GOT3 (cell line): ENCODE results near the gene SLC25A41.

Experiments used
- DNase-seq: peaks from one replicate; lab custom pipeline; 2025; ENCODE audit warnings: mixed read lengths; lab: John Stamatoyannopoulos, UW

SLC25A41 gene

DNA sequence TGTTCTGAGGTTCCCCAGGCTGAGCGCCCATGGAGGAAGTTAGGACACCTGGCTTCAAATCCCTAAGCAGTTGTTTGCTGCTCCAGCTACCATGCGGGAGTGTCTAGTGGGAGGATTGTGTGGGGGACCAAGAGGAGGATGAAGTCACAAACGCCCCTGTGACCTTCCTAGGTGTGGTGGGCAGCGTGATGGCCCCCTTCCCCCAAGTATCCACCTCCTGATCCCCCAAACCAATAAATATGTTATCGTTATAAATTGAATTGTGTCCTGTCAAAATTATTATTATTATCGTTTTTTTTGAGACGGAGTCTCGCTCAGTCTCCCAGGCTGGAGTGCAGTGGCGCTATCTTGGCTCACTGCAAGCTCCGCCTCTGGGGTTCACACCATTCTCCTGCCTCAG is at the start of gene SLC25A41:
SLC25A41 (minus strand) TSS at position 101 of the 400 bp plus-strand sequence; CDS start at position 31, 70 bp downstream.
- no peak for DNase-seq

DNA sequence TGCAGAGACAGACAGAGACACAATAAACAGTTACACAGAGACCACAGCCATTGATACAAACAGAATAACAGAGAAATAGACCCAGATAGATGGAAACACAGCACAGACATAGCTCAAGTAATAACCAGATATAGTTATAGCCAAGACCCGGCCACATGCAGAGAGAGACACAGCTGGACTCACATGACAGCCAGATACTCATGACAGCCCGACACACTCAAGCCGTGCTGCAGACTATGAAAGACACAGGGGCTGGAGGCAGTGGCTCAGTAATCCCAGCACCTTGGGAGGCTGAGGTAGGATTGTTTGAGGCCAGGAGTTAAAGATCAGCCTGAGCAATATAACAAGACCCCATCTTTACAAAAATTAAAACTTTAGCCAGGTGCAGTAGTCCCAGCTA is 49.7 kb upstream of the SLC25A41 start:
- DNase-seq, result no peak

DNA sequence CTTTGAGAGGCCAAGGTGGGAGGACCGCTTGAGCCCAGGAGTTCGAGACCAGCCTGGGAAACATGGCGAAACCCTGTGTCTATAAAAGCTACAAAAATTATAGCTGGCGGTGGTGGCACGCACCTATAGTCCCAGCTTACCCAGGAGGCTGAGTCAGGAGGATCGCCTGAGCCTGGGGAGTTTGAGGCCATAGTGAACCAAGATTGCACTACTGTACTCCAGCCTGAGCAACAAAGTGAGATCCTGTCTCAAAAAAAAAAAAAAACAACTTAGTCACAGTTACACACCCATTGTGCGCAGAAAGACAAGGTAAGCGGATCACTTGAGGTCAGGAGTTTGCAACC is 48.8 kb upstream of the SLC25A41 start:
- no peak for DNase-seq

DNA sequence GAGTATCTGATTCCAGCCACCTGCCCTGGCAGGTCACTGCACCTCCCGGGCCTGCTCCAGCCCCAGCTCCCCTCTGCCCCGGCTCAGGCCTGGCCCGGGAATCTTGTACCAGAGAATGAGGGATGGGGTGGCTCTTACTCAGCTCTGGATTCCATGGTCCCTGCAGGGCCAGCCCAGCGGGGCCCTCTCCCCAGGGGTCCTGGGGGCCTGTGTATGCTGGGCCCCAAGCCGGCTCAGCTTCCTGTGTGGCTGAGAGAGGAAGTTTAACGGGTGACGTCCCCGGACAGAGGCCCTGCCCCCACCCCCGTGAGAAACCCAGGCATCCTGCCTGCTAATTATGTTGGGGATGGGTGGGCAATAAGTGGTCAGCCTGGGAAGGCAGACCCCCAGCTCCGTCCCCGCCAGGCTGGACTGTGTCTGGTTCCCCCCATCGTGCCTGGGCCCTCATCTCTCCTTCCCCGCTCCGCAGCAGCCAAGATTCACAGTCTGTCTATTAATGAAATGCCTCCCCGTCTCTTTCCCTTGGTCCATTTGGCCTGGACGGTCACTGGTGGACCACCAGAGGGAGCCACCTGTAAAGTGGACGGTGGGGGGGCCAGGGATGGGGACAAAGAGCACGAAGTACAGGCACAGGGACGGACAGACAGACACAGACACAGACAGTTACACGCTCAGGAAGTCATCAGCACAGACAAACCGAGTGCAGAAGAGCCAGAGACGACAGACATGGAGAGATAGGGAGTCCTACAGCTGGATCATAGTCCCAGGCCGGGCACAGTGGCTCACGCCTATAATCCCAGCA is 48.2 kb upstream of the SLC25A41 start, which contains the start of gene DENND1C:
DENND1C (minus strand) TSS at position 247 of the 802 bp plus-strand sequence; CDS start at position 155, 92 bp downstream.
- no peak for DNase-seq

DNA sequence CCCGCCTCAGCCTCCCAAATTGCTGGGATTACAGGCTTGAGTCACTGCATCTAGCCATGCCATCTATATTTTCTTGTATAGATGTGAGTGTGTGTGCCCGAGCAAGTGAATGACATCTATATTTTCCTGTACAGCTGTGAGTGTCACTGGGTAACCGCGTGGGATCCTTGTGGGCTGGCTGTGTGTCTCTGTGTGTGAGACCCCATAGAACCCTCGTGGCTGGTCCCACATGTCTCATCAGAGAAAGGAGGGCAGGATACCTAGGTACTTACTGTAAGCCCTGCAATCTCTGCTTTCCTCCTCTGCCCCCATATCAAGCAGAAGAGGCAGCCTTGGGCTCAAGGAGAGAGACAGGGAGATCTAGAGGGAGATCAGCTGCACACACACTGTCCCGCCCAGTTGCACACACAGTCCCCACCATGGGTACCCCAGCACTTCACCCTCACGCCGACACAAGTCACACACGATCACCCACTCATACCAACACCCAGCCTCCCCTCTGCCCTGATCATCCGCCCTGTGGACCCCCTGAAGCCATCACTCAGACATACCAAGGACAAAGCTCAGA is 47.4 kb upstream of the SLC25A41 start:
- DNase-seq, result no peak

DNA sequence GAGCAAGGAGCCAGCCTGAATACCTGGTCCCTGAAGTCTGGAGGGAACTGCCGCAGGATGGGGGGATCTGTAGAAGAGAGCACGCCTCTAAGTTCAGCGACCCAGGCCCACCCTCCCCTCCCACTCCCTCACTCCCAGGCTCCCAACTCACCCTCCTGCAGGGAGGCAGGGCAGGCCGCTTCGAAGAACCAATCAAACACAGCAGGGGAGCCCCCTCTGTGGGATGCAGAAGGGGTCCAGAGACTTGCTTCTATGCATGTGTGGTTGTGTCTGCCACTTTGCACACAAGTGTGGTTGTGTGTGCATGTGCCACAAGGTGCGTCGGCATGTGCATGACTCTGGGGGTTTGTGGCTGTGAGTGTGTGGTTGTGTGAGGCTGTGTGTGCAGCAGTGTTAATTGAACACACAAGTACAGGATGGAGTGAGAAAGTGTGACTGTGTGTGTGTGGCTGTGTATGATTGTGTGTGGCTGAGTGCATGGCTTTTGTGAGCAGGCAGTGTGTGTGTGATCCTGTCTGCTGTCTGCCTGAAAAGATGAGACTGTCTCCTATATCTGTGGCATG is 46.4 kb upstream of the SLC25A41 start:
- no peak for DNase-seq

DNA sequence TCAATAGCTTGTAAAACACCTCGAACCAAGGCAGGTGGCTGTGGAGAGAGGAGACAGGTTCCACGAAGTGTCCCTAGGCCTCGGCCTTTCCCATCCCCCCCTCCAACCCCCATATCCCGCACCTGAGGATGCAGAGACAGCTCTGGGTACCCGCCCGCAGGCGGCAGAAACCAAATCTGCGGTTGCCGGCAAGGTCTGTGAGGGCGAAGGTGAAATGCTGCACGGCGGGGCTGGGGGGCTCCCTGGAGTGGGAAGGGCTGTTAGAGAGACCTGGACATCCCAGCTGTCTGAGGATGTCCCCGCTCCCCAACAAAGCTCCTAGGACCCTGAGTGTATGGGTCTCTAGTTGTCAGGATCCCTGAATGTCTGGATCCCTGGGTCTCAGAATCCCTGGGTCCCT is 45.3 kb upstream of the SLC25A41 start:
- DNase-seq, result no peak

DNA sequence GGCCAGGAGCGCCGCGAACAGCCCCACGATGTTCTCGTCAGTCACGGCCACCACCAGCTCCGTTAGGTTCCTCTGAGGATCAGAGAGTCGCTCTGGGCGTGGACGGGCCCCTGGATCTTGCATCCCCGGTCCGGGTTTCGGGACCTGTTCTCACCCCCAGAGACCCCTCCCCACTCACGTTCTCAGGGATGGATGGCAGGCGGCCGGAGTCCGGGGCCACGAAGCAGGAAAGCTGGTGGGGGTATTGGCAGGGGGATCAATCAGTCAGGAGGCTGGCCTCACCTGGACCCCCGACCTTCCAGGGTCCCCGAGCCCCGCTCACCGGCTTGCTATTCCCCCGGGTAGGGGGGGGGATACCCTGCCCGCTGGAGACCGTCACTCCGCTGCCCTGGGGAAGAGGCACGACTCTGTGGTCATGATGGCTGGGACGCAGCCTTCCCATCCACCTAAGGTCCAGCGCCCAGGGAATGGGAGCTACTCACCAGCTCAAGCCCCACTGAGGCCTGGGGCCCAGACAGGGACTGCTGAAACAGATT is 43.4 kb upstream of the SLC25A41 start:
- DNase-seq, result no peak

DNA sequence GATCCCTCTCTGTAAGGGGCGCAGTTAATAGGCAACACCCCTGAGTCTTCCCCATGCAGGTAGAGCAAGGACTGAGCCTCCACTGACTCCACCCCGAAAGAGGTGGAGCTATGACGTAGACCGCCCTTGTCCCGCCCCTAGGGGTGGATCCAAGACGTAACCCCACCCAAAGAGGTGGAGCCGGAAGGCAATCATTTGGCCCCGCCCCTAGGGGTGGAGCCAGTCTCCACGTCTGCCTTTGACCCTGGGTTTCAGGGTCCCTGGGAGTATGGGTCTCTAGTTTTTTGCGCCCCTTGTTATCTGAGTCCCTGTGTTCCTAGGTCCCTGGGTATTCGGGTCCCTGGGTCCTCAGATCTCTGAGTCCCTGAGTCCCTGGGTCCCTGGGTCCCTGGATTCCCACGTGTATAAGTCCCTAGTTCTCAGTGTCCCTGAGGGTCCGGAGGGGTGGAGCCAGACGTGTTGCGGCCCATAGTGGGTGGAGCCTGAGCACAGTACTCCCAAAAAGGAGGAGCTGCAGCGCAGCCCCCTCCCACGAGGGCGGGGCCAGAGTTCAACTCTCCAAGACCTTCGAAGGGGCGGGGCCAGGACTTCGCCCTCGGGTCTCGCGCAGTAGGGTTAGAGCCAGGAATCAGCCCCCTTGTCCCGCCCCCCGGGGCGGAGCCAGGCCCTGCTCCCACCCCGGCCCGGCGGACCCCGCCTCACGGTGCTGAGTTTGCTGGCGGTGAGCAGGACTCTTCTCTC is 42.8 kb upstream of the SLC25A41 start:
- no peak for DNase-seq

DNA sequence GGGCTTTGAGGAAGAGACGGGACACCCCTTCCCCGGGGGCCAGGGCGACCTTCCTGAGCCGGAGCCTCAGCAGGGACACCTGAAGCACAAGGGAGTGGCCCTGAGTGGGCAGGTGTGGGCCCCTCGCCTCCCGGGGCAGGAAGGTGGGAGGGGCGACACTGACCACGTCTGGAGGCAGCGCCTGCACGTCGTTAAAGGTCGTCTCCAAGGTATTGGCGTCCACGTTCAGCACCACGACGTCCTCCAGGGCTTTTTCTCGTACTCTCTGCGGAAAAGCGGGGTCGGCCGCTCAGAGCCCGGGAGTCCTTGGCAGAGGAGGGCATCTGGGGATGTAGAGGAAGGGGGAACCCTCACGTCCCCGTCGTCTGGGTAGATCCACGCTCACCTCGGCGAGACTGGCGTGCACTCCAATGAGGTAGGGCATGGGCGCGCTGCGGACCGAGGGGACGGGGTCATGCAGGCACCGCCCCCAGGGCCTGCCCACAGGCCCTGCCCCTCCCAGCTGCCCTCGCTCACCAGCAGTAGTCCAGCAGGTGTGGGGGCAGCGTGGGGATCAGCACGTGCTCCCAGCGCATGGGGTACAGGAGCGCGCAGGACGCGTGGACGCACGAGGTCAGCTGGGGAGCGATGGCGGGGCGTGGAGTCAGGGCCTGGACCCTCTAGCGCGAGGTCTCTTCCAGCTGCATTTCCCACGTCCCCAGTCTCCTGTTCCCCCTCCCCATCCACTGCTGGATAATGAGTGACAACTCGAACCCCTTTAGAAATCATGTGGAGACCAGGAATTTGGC is 42.0 kb upstream of the SLC25A41 start:
- no peak for DNase-seq

DNA sequence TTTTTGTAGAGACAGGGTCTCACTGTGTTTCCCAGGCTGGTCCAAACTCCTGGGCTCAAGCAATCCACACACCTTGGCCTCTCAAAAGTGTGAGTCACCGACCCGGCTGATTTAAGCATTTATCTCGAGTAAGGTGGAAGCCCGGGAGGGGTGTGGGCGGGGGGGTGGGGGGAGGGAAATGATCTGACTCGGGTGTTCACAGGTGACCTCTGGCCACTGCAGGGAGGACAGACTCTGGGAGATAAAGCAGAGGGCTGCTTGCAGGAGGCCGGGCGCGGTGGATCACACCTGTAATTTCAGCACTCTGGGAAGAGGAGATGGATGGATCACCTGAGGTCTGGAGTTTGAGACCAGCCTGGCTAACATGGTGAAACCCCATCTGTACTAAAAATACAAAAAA is 40.1 kb upstream of the SLC25A41 start:
- DNase-seq, result no peak

DNA sequence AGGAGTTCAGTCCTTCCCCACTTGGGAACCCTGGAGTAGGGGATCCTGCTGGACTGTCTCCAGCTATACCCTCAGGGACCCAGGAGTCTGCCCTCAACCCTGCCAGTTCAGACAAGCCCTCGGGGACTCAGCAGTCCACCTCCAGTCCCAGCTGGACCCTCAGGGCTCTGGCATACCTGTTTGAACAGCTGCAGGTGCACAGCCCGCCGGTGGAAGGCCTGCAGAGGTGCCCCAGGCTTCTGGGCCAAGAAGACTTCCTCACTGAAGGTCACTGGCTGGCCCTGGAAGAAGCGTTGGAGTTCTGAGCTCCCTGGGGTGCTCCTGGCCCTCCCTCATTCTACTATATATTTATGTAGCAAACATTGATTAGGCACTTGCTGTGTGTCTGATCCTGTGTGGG is 39.1 kb upstream of the SLC25A41 start:
- DNase-seq, result no peak

DNA sequence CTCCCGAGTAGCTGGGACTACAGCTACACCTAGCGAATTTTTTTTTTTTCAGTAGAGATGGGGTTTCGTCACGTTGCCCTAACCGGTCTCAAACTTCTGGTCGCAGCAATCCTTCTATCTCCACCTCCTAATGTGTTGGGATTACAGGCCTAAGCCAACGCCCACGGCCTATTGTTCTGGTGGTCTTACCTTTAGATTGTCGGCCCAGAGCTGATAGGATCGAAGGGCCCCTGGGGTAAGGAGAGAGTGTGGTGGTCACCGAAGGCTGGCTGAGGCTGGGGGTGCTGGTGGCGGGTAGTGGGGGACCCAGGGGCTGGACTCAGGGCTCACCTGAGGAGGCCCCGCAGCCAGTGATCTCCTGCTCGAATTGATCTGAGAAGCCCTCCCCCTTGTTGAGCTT is 37.5 kb upstream of the SLC25A41 start:
- no peak for DNase-seq

DNA sequence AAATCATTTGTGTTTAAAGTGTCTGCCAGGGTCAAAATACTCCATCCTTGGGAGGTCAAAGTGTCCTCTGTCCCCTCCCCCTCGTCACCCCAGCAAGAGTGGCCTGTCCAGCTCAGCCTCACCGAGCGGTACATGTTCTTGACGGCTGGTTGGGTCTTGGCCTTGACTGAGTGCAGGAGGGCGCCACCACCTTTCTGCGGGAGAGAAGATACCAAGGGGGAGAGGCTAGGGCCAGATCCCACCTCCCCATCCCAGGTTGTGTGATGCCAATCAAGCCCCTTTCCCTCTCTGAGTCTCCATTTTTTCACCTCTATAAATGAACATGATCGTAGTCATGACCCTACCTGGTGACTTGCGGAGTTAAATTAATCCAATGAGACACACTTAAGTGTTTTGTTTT is 36.6 kb upstream of the SLC25A41 start:
- DNase-seq, result no peak

DNA sequence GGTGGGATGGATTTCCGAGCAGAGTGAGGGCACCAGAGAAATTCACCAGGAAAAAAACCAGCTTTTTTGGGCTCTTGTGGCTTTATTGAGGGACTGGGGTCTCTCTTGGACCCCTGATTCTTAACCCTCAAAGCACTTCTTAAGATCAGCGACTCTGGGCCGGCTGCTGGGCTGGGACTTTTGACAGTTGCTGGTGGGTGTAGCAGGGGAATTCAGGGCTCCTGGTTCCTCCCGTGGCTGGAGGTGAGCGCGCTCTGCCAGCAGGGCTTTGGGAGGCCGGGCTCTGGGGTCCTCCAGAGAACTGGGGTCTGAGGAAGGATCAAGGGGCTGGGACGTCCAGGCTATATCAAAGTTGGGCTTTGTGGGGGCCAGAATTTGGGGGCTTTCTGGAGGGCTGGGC is 33.8 kb upstream of the SLC25A41 start:
- DNase-seq, result no peak

DNA sequence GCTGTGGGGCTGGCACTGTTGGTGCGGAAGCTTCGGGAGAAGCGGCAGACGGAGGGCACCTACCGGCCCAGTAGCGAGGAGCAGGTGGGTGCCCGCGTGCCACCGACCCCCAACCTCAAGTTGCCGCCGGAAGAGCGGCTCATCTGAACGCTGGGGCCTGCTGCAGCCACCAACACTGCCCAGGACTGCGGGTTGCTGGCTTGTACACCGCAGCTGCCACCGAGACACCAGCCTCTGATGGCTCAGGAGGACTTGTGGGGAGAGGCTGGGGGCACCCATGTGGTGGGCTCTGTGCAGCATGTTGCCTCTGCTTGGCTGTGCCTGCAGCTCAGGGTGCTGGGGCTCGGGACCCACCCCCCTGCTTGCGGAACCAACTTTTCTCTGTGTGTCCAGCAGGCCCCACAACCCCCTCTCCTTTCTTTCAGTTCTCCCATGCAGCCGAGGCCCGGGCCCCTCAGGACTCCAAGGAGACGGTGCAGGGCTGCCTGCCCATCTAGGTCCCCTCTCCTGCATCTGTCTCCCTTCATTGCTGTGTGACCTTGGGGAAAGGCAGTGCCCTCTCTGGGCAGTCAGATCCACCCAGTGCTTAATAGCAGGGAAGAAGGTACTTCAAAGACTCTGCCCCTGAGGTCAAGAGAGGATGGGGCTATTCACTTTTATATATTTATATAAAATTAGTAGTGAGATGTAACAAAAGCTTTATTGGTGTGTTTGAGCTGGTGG is 33.1 kb upstream of the SLC25A41 start:
- no peak for DNase-seq

DNA sequence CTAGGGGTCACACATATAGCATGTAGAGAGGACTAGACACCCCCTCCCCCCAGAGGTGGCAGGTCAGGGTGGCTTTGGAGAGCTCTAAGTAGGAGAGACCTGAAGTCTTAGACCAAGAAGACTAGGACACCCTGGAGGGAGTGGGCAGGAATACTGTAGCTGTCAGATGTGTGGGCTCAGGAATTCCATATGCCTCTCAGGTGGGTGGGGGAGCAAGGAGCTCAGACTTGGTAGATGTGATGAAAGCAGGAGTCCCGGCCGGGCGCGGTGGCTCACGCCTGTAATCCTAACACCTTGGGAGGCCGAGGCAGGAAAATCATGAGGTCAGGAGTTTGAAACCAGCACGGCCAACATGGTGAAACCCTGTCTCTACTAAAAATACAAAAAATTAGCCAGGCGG is 32.1 kb upstream of the SLC25A41 start:
- no peak for DNase-seq

DNA sequence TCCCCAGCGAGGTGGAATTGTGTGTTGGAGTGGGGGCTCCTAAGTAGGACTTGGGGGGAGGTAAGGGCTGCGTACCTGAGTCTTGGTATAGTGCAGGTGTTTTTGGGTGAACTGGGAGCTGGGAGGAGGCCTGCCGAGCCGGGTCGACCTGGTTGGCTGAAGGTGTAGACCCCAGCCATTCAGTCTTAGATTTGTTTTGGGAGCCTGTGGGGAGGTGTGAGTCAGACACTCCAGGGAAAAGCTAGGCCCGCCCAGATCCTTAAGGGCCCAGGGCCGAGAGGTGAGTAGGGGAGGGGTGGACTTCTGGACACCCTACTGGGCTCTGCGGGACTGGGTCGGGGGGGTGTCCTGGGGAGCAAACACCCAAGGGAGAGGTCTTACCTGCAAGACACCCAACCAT is 31.4 kb upstream of the SLC25A41 start:
- DNase-seq, result no peak

DNA sequence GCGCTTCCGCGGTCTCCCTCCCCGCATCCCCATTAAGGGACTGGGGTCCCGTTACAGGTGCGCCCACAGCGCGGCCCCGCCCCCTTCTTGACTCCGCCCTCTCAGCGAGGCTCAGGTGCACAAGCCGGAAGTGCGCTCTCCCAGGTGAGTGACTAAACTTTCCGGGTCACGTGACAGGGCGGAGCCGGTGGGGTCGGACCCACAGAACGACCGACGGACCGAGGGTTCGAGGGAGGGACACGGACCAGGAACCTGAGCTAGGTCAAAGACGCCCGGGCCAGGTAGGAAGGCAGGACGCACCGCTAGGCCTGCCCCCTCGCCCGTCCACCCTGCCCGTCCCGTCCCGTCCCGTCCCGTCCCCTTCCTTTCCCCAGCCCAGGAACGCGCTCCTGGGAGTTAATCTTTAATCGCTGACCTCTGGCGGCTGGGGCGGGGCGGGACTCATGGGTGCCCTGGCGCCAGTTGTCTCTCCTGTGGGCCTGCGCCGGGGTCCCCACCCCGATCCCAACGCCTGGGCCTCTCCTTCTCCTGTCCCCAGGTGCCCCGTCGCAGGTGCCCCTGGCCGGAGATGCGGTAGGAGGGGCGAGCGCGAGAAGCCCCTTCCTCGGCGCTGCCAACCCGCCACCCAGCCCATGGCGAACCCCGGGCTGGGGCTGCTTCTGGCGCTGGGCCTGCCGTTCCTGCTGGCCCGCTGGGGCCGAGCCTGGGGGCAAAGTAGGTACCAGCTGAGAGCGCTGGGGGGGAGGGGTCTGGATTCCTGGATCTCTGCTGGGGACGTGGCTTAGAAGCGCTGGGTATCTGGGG is 30.7 kb upstream of the SLC25A41 start, which contains the start of gene CRB3:
CRB3 (plus strand) TSS at position 202 of the 804 bp plus-strand sequence; CDS start at position 633, 431 bp downstream.
- DNase-seq, result no peak
